H1 (cell line): ENCODE data around the gene AADAC. TPM values are rescaled to one million over a fixed set of nuclear protein-coding genes. Genes with fewer than 3 reads are reported as not detected.

ENCODE experiments used
- CTCF ChIA-PET: fragments of 300-600 bp; sonication (Branson Sonifier 250); formaldehyde crosslinking; loops from one replicate; lab custom pipeline; 2021; ENCODE audit not compliant: partially characterized antibody; lab: Charles Lee
- POLR2A ChIA-PET: fragments of 300-600 bp; sonication (Branson Sonifier 250); formaldehyde crosslinking; loops from one replicate; lab custom pipeline; 2021; ENCODE audit warnings: inconsistent platforms; ENCODE audit not compliant: partially characterized antibody; lab: Charles Lee
- DNase-seq, 2 experiments: peaks; one replicate each; pipeline versions ENCODE4 v3.0.0 to v3.0.0-alpha.2; 2010 to 2022; ENCODE audit warnings: low spot score in 2 of 2, low read depth in 1 of 2, mixed read lengths in 1 of 2
- FAIRE-seq: peaks from 2 replicates; lab custom pipeline; 2011; peaks lifted over from hg19 to GRCh38; lab: Jason Lieb, UNC
- H2AFZ ChIP-seq: 2 replicates; pipeline ENCODE4 v1.8.1; 2012; ENCODE audit warnings: low read length, inconsistent platforms
- H2AK5ac ChIP-seq: 2 replicates; pipeline ENCODE4 v1.6.1; 2013; ENCODE audit warnings: low read depth, low read length
- H2BK120ac ChIP-seq: replicated peaks from 2 replicates; pipeline ENCODE3; 2013; ENCODE audit warnings: low read depth, low read length, inconsistent platforms
- H2BK12ac ChIP-seq: 2 replicates; pipeline ENCODE4 v1.6.1; 2013; ENCODE audit warnings: low read depth, low read length
- H2BK15ac ChIP-seq: 2 replicates; pipeline ENCODE4 v1.6.1; 2013; ENCODE audit warnings: low read length
- H2BK20ac ChIP-seq: 2 replicates; pipeline ENCODE4 v1.6.1; 2013; ENCODE audit warnings: low read length
- H2BK5ac ChIP-seq: 2 replicates; pipeline ENCODE4 v1.6.1; 2013; ENCODE audit warnings: low read depth, low read length
- H3K14ac ChIP-seq: 2 replicates; pipeline ENCODE4 v1.6.1; 2013; ENCODE audit warnings: inconsistent platforms; ENCODE audit not compliant: insufficient read length
- H3K18ac ChIP-seq: 2 replicates; pipeline ENCODE4 v1.6.1; 2013; ENCODE audit warnings: low read length; ENCODE audit errors: extremely low read depth
- H3K23ac ChIP-seq: 2 replicates; pipeline ENCODE4 v1.6.1; 2013; ENCODE audit warnings: inconsistent platforms; ENCODE audit not compliant: insufficient read length
- H3K23me2 ChIP-seq: 2 replicates; pipeline ENCODE4 v1.6.1; 2013; ENCODE audit warnings: low read depth, low read length
- H3K27ac ChIP-seq: 2 replicates; pipeline ENCODE4 v1.6.1; 2011; ENCODE audit warnings: low read depth, low read length, inconsistent platforms
- H3K27me3 ChIP-seq, 4 experiments: replicated peaks in 1 of 4; 1 replicate in 1 of 4; 2 replicates in 3 of 4; pipeline versions ENCODE4 v1.6.1 to v1.8.1; 2011 to 2013; ENCODE audit warnings: low read length in 3 of 4, mild to moderate bottlenecking in 3 of 4, inconsistent platforms in 2 of 4, mixed read lengths in 2 of 4, moderate library complexity in 1 of 4; ENCODE audit not compliant: control insufficient read depth in 3 of 4, insufficient read depth in 3 of 4; ENCODE audit errors: extremely low read depth in 1 of 4
- H3K36me3 ChIP-seq, 4 experiments: 2 replicates each; pipeline versions ENCODE4 v1.6.1 to v1.8.1; 2011 to 2013; ENCODE audit warnings: mild to moderate bottlenecking in 4 of 4, low read length in 3 of 4, moderate library complexity in 2 of 4, control low read depth in 1 of 4, inconsistent platforms in 1 of 4; ENCODE audit not compliant: insufficient read depth in 4 of 4, control insufficient read depth in 2 of 4
- H3K4ac ChIP-seq: replicated peaks from 2 replicates; pipeline ENCODE3; 2013; ENCODE audit warnings: low read length, low read depth, mixed read lengths, inconsistent platforms; ENCODE audit not compliant: insufficient read length
- H3K4me1 ChIP-seq, 4 experiments: replicated peaks in 1 of 4; 1 replicate in 1 of 4; 2 replicates in 3 of 4; pipeline versions ENCODE4 v1.6.1 to v1.8.1; 2011 to 2013; ENCODE audit warnings: low read length in 3 of 4, inconsistent platforms in 2 of 4, mixed read lengths in 1 of 4; ENCODE audit not compliant: insufficient read depth in 4 of 4, control insufficient read depth in 3 of 4
- H3K4me2 ChIP-seq, 2 experiments: 2 replicates each; pipeline versions ENCODE4 v1.6.1 to v1.8.1; 2011 to 2013; ENCODE audit warnings: low read depth in 2 of 2, low read length in 2 of 2, control low read depth in 1 of 2, inconsistent platforms in 1 of 2, mild to moderate bottlenecking in 1 of 2; ENCODE audit not compliant: insufficient read depth in 1 of 2
- H3K4me3 ChIP-seq, 4 experiments: fragments of 200-600, 300-600 bp in 1 of 4; sonication (generic), shearing (Covaris generic), sonication (Bioruptor Twin) in 1 of 4; 2 replicates each; pipeline versions ENCODE4 v1.5.1 to v1.8.1; 2011 to 2016; ENCODE audit warnings: low read length in 4 of 4, low read depth in 3 of 4, control low read depth in 2 of 4, inconsistent platforms in 2 of 4, mild to moderate bottlenecking in 2 of 4, mixed read lengths in 1 of 4, moderate library complexity in 1 of 4; ENCODE audit not compliant: insufficient read depth in 2 of 4; ENCODE audit errors: extremely low read depth in 1 of 4
- H3K56ac ChIP-seq: replicated peaks from 2 replicates; pipeline ENCODE3; 2013; ENCODE audit warnings: low read depth, mild to moderate bottlenecking, mixed read lengths, low read length, inconsistent platforms; ENCODE audit not compliant: insufficient read length
- H3K79me1 ChIP-seq: 2 replicates; pipeline ENCODE4 v1.6.1; 2013; ENCODE audit warnings: low read depth, low read length, control low read depth
- H3K79me2 ChIP-seq, 2 experiments: 2 replicates each; pipeline versions ENCODE4 v1.6.1 to v1.8.1; 2012 to 2013; ENCODE audit warnings: low read length in 2 of 2, mild to moderate bottlenecking in 2 of 2, inconsistent platforms in 1 of 2; ENCODE audit not compliant: insufficient read depth in 2 of 2, control insufficient read depth in 1 of 2
- H3K9ac ChIP-seq, 4 experiments: replicated peaks in 1 of 4; 1 replicate in 1 of 4; 2 replicates in 3 of 4; pipeline versions ENCODE4 v1.6.1 to v1.8.1; 2011 to 2013; ENCODE audit warnings: low read depth in 3 of 4, low read length in 3 of 4, control low read depth in 2 of 4, mild to moderate bottlenecking in 2 of 4, moderate library complexity in 2 of 4, inconsistent platforms in 1 of 4; ENCODE audit errors: extremely low read depth in 1 of 4
- H3K9me3 ChIP-seq, 2 experiments: 2 replicates each; pipeline versions ENCODE4 v1.6.1 to v1.8.1; 2012 to 2013; ENCODE audit warnings: mild to moderate bottlenecking in 2 of 2, moderate library complexity in 2 of 2, control low read depth in 1 of 2, inconsistent platforms in 1 of 2, low read depth in 1 of 2, low read length in 1 of 2, mixed read lengths in 1 of 2; ENCODE audit not compliant: insufficient read depth in 2 of 2
- H4K20me1 ChIP-seq, 2 experiments: replicated peaks in 1 of 2; 2 replicates each; pipeline versions ENCODE3 to v1.8.1; 2011 to 2013; ENCODE audit warnings: inconsistent platforms in 2 of 2, low read length in 2 of 2, mild to moderate bottlenecking in 1 of 2; ENCODE audit not compliant: insufficient read depth in 2 of 2, control insufficient read depth in 1 of 2
- H4K5ac ChIP-seq: 2 replicates; pipeline ENCODE4 v1.6.1; 2013; ENCODE audit warnings: low read length, low read depth, mixed read lengths, inconsistent platforms; ENCODE audit not compliant: insufficient read length
- H4K8ac ChIP-seq: 2 replicates; pipeline ENCODE4 v1.8.0; 2013; ENCODE audit warnings: mild to moderate bottlenecking, moderate library complexity, low read length, inconsistent platforms; ENCODE audit not compliant: insufficient read depth; ENCODE audit errors: extremely low read depth
- H4K91ac ChIP-seq: replicated peaks from 2 replicates; pipeline ENCODE3; 2013; ENCODE audit warnings: low read length, mixed read lengths, inconsistent platforms; ENCODE audit not compliant: insufficient read length
- EGR1 ChIP-seq: IDR thresholded peaks from 2 replicates; pipeline ENCODE4 v1.6.1; 2011; ENCODE audit warnings: low read depth, low read length, borderline replicate concordance
- FOSL1 ChIP-seq: IDR thresholded peaks from 2 replicates; pipeline ENCODE4 v1.6.1; 2011; ENCODE audit warnings: mild to moderate bottlenecking, low read depth, low read length, moderate library complexity; ENCODE audit not compliant: insufficient read depth
- KDM5A ChIP-seq: fragments of 200-600 bp; IDR thresholded peaks from 2 replicates; pipeline ENCODE4 v1.7.1; 2012; ENCODE audit warnings: mild to moderate bottlenecking, low read length, inconsistent platforms, mixed read lengths
- NRF1 ChIP-seq: IDR thresholded peaks from 2 replicates; pipeline ENCODE4 v1.6.1; 2011; ENCODE audit warnings: mild to moderate bottlenecking, low read depth, low read length, improper control_type of control experiment
- RAD21 ChIP-seq, 2 experiments: IDR thresholded peaks in 1 of 2; conservative IDR thresholded peaks in 1 of 2; 2 replicates each; pipeline ENCODE4 v1.6.1; 2011; ENCODE audit warnings: low read depth in 2 of 2, low read length in 2 of 2, improper control_type of control experiment in 1 of 2, inconsistent platforms in 1 of 2, mild to moderate bottlenecking in 1 of 2, moderate library complexity in 1 of 2
- RBBP5 ChIP-seq: IDR thresholded peaks from 2 replicates; pipeline ENCODE4 v1.7.1; 2012; ENCODE audit warnings: low read depth, mild to moderate bottlenecking, inconsistent platforms, low read length, moderate library complexity, borderline replicate concordance
- RNF2 ChIP-seq: fragments of 200-900, 300-1000 bp; sonication (generic); IDR thresholded peaks from 2 replicates; pipeline ENCODE4 v1.7.1; 2016; ENCODE audit warnings: borderline replicate concordance, low read depth, mild to moderate bottlenecking, antibody characterized with exemption, low read length; ENCODE audit not compliant: poor library complexity, severe bottlenecking; ENCODE audit errors: missing control alignments
- RXRA ChIP-seq: IDR thresholded peaks from 2 replicates; pipeline ENCODE4 v1.6.1; 2011; ENCODE audit warnings: low read depth, mild to moderate bottlenecking, low read length, moderate library complexity; ENCODE audit not compliant: insufficient read depth
- TAF1 ChIP-seq: IDR thresholded peaks from 2 replicates; pipeline ENCODE4 v1.6.1; 2011; ENCODE audit warnings: mild to moderate bottlenecking, low read depth, low read length
- TAF7 ChIP-seq: optimal IDR thresholded peaks from 2 replicates; pipeline ENCODE3; 2011; ENCODE audit warnings: low read depth, mild to moderate bottlenecking, inconsistent platforms, low read length, moderate library complexity, borderline replicate concordance
- TEAD4 ChIP-seq: IDR thresholded peaks from 2 replicates; pipeline ENCODE4 v1.6.1; 2012; ENCODE audit warnings: low read depth, low read length, inconsistent platforms, mixed read lengths
- WGBS, 2 experiments: shearing (Covaris generic) in 1 of 2; methylation state at CpG; one replicate each; pipeline versions ENCODE4 v1.1.6 to v1.1.7; 2013 to 2015; ENCODE audit warnings: low lambda C conversion rate in 2 of 2, mixed read lengths in 2 of 2, inconsistent platforms in 1 of 2, low coverage in 1 of 2, missing lambda C conversion rate in 1 of 2; ENCODE audit not compliant: insufficient replicate concordance in 2 of 2, insufficient coverage in 1 of 2, insufficient read length in 1 of 2; ENCODE audit errors: extremely low coverage in 1 of 2, missing lambda C conversion rate in 1 of 2; 5-methylcytosine and 5-hydroxymethylcytosine counted together
- polyA plus RNA-seq, 7 experiments: library from polyadenylated mRNA; depleted of rRNA in 3 of 7; stranded (reverse) in 5 of 7; unstranded in 2 of 7; fragments of >200 nt in 5 of 7; fragments of 200-250 nt in 2 of 7; gene quantifications; 1 replicate in 5 of 7; 2 replicates in 1 of 7; 4 replicates in 1 of 7; pipeline versions ENCODE4 v1.2.1 to v1.2.3, GENCODE V29; 2011 to 2013; ENCODE audit warnings: missing spikeins in 2 of 7, mixed read lengths in 2 of 7
- total RNA-seq: library from RNA; stranded (reverse); fragmentation: NEBNext Ultra II Directional; extraction: Animal tissue kit (Norgen Biotek cat#: 25700); gene quantifications from 2 replicates; pipeline ENCODE4 v1.2.1, GENCODE V29; 2021
- TF ChIP-seq, protein P1 (sequence below): IDR thresholded peaks from 2 replicates; pipeline ENCODE4 v1.6.1; 2012; ENCODE audit warnings: low read length, inconsistent platforms

AADAC gene
- total and polyA plus RNA-seq, 2 of the 8 experiments (the other 6 are each of a cell fraction or from before 2014, with no cell fraction given), result not detected

DNA sequence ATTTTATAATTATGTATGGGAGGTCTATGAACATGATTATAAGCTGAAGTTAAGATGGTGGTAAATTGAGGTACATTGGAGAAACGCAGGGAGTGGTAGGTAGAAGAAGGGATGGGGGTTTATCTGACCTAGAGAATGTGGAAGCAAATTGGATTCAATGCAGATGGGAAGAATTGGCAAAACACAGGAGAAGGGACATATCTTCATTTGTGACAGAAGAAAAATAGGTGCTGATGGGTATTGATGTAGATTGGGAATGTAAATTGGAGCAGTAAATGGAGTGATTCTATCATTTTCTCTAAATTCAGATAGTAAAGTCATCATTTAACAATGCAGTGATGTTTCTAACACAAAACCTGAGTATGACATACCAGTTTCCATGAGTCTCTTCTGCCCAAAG lies 39.7 kb upstream of the AADAC start:
- Histone ChIP-seq H3K4me3 (no peak overlapping the region), H3K56ac (no peak overlapping the region), H3K79me2 (no peaks in the 10 kb centered on the region), H3K27ac (no peak overlapping the region), H2BK15ac (no peak overlapping the region), H4K91ac (no peak overlapping the region), H3K9ac (no peak overlapping the region), H2AK5ac (no peak overlapping the region), H2BK5ac (no peak overlapping the region), H4K8ac (no peak overlapping the region), H3K4ac (no peak overlapping the region), H4K20me1 (no peaks in the 10 kb centered on the region), H3K18ac (no peak overlapping the region), H2AFZ (no peak overlapping the region), H3K9me3 (no peaks in the 10 kb centered on the region), H3K36me3 (no peaks in the 10 kb centered on the region), H3K4me1 (no peaks in the 10 kb centered on the region), H2BK20ac (no peak overlapping the region), H3K23me2 (no peaks in the 10 kb centered on the region; the same call in 1 of the 2 replicates), H4K5ac (no peak overlapping the region), H3K4me2 (no peak overlapping the region), H3K23ac (no peak overlapping the region), H3K79me1 (no peaks in the 10 kb centered on the region), H2BK12ac (no peak overlapping the region), H3K14ac (no peak overlapping the region), H2BK120ac (no peak overlapping the region), H3K27me3 (no peaks in the 10 kb centered on the region)
- CTCF ChIA-PET, result no interaction called here
- DNase-seq, result no peak
- POLR2A ChIA-PET, result no interaction called here
- 93% methylated on average over 1 of the region's 1 CpG; no CpG with 5 or more reads in 1 of the 2 experiments for WGBS, 2 experiments
- no peak for FAIRE-seq
- TF ChIP-seq RXRA, result no peak
- TF ChIP-seq RNF2, result no peak
- TF ChIP-seq RBBP5, result no peak
- no peak for TF ChIP-seq EGR1
- no peak for TF ChIP-seq NRF1
- TF ChIP-seq KDM5A, result no peak
- TF ChIP-seq TAF1, result no peak
- TF ChIP-seq, protein P1, sequence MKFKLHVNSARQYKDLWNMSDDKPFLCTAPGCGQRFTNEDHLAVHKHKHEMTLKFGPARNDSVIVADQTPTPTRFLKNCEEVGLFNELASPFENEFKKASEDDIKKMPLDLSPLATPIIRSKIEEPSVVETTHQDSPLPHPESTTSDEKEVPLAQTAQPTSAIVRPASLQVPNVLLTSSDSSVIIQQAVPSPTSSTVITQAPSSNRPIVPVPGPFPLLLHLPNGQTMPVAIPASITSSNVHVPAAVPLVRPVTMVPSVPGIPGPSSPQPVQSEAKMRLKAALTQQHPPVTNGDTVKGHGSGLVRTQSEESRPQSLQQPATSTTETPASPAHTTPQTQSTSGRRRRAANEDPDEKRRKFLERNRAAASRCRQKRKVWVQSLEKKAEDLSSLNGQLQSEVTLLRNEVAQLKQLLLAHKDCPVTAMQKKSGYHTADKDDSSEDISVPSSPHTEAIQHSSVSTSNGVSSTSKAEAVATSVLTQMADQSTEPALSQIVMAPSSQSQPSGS, result no peak
- TF ChIP-seq FOSL1, result no peak
- no peak for TF ChIP-seq TEAD4
- no peak for TF ChIP-seq RAD21 (IDR thresholded peaks at IDR 0.05 in 1 of 2, conservative IDR thresholded peaks at IDR 0.05 in 1 of 2; ENCODE audit: low read depth in 2 of 2, low read length in 2 of 2)
- TF ChIP-seq TAF7, result no peak
